Urinary bladder (tissue), 4 donors: ENCODE data around the gene TMEM87A. TPM values are rescaled to one million over a fixed set of nuclear protein-coding genes. Genes with fewer than 3 reads are reported as not detected.
"Not testable (repeated sequence)": the region's sequence is repeated elsewhere in the genome, so short reads cannot be mapped to it uniquely, and the experiment has no call there.

ENCODE experiments used
- DNase-seq: peaks from one replicate; pipeline ENCODE4 v3.0.0-alpha.2; 2015; ENCODE audit errors: extremely low spot score
- H3K27ac ChIP-seq: one replicate; pipeline ENCODE4 v1.5.1; 2013; ENCODE audit warnings: low read depth, mild to moderate bottlenecking, moderate library complexity
- H3K36me3 ChIP-seq: one replicate; pipeline ENCODE4 v1.6.1; 2013; ENCODE audit warnings: mild to moderate bottlenecking, moderate library complexity; ENCODE audit not compliant: insufficient read depth
- H3K4me1 ChIP-seq: one replicate; pipeline ENCODE4 v1.6.1; 2013; ENCODE audit warnings: mild to moderate bottlenecking, moderate library complexity; ENCODE audit not compliant: insufficient read depth
- H3K4me3 ChIP-seq: one replicate; pipeline ENCODE4 v1.5.1; 2013; ENCODE audit warnings: low read depth, low read length
- WGBS: extraction: QIAGEN DNeasy Blood & Tissue Kit; methylation state at CpG from one replicate; pipeline ENCODE4 v1.1.7; 2013; 5-methylcytosine and 5-hydroxymethylcytosine counted together
- polyA plus RNA-seq: library from polyadenylated mRNA; stranded (reverse); fragments of 200-250 nt; gene quantifications from one replicate; pipeline ENCODE4 v1.2.3, GENCODE V29; 2013
- total RNA-seq: library from RNA; depleted of rRNA; stranded (reverse); fragments of >200 nt; gene quantifications from one replicate; pipeline ENCODE4 v1.2.3, GENCODE V29; 2014
- donor health status: healthy with polysubstance abuse.
- donor health status: healthy.

TMEM87A gene
- total and polyA plus RNA-seq, 2 donors, result 35.9 to 100.0 TPM

- Histone ChIP-seq H3K4me3 (no peak overlapping the region), H3K4me1 (no peaks in the 10 kb centered on the region), H3K27ac (no peak overlapping the region), H3K36me3 (peaks cover 6% of the 10 kb centered on the region)
- DNase-seq, result no peak
- 91% methylated on average over 2 of the region's 2 CpGs for WGBS
These were observed 40.1 kb downstream of the TMEM87A start for GRCh38 chr15:42233107-42233506.

DNA sequence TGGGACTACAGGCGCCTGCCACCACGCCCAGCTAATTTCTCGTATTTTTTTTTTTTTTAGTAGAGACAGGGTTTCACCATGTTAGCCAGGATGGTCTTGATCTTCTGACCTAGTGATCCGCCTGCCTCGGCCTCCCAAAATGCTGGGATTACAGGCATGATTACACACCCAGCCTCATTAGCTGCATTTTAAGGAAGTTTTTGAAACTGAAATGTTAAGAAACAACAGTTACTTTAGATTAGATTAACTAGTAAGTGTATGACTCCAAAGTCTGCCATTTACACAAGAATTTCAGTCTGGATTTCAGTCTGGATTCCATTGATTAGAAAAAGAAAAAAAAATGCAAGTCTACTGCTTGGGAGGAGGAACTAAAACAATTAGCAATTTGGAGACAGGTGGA is 40.6 kb downstream of the TMEM87A start:
- H3K27ac ChIP-seq, result no peak overlapping the region
- H3K4me3 ChIP-seq, result no peak overlapping the region
- no peak for DNase-seq
- H3K4me1 ChIP-seq, result no peaks in the 10 kb centered on the region
- peaks cover 6% of the 10 kb centered on the region for H3K36me3 ChIP-seq
- WGBS, result 72% methylated on average over 5 of the region's 5 CpGs

GRCh38 chr15:42231088-42231487 is 42.1 kb downstream of the TMEM87A start:
- no peak overlapping the region for H3K27ac ChIP-seq
- 98% methylated on average over 1 of the region's 1 CpG for whole genome bisulfite sequencing
- H3K36me3 ChIP-seq, result peaks cover 2% of the 10 kb centered on the region
- H3K4me1 ChIP-seq, result no peaks in the 10 kb centered on the region
- no peak for DNase-seq
- no peak overlapping the region for H3K4me3 ChIP-seq

DNA sequence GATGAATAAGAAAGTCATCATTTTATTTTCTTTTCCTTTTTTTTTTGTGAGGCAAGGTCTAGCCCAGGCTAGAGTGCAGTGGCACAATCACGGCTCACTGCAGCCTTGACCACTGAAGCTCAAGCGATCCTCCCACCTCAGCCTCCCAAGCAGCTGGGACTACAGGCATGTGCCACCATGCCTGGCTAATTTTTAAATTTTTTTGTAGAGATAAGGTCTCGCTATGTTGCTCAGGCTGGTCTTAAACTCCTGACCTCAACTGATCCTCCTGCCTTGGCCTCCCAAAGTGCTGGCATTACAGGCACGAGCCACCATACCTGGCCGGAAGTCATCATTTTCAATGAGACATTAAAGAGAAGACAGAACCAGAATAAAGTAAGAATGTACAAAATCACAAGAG is 44.3 kb downstream of the TMEM87A start:
- 92% methylated on average over 5 of the region's 5 CpGs for WGBS
- not testable (repeated sequence) for H3K27ac ChIP-seq, H3K4me3 ChIP-seq, DNase-seq, H3K36me3 ChIP-seq, H3K4me1 ChIP-seq

DNA sequence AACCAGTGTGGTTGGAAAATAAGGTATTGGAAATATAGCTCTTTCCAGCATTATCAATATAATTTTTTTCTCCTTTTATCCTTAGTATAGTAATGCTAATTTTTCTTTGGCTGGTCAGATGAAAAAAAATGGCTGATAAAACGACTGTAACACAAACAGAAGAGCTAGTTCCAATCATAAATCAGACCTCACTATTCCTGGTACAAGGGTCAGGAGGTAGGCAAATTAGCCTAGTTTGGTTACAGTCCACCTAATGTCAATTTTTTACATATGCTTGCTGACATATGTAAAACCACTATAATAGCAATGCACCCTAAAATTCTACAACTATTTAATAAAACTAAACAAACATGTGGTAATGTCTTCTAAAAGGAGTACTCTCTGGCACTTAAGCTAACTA is 45.2 kb downstream of the TMEM87A start:
- no peak overlapping the region for H3K4me3 ChIP-seq
- WGBS, result 44% methylated on average over 1 of the region's 1 CpG
- H3K36me3 ChIP-seq, result peaks cover 6% of the 10 kb centered on the region
- no peak for DNase-seq
- no peak overlapping the region for H3K27ac ChIP-seq
- H3K4me1 ChIP-seq, result no peaks in the 10 kb centered on the region

GRCh38 chr15:42226648-42227047 is 46.6 kb downstream of the TMEM87A start:
- no peaks in the 10 kb centered on the region for H3K4me1 ChIP-seq
- WGBS, result 91% methylated on average over 5 of the region's 5 CpGs
- H3K27ac ChIP-seq, result no peak overlapping the region
- DNase-seq, result no peak
- peaks cover 7% of the 10 kb centered on the region for H3K36me3 ChIP-seq
- H3K4me3 ChIP-seq, result no peak overlapping the region

DNA sequence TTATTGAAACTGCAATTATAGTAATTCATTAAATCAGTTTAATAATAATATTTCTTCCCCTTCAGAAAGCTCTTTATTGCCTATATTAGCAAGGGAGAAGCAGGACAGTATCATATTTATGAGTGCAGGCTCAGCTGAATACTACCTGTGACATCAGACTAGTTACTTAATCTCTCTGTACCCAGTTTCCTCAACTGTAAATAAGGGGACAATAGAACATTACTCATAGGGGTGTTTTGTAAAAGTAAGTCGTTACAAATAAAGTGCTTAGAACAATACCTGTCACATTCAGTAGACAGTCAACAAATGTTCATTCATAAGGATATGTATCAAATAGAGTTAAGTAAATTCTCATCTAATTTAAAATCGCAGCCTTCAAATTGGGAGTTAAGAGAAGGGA is 53.0 kb downstream of the TMEM87A start:
- H3K36me3 ChIP-seq, result peaks cover 7% of the 10 kb centered on the region
- no peak for DNase-seq
- 49% methylated on average over 2 of the region's 2 CpGs for WGBS
- H3K4me3 ChIP-seq, result no peak overlapping the region
- no peaks in the 10 kb centered on the region for H3K4me1 ChIP-seq
- H3K27ac ChIP-seq, result no peak overlapping the region

DNA sequence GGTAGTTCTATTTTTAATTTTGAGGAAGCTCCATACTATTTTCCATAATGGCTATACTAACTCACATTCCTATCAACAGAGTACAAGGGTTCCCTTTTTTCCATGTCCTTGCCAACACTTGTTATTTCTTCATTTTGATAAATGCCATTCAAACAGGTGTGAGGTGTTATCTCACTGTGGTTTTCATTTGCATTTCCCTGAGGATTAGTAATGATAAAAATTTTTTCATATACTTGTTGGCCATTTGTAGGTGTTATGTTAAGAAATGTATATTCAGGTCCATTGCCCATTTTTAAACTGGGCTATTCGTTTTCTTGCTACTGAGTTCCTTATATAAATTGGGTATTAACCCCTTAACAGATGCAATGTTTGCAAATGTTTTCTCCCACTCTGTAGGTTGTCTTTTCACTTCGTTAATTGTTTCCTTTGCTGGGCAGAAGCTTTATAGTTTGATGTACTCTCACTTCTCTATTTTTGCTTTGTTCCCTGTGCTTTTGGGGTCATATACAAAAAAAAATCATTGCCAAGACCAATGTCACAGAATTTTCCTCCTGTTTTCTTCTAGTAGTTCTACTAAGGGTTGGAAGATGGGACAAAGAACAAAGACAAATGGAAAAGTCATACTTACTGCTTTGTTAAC is 54.2 kb downstream of the TMEM87A start:
- no peak overlapping the region for H3K4me3 ChIP-seq
- H3K36me3 ChIP-seq, result peaks cover 7% of the 10 kb centered on the region
- no peak overlapping the region for H3K27ac ChIP-seq
- H3K4me1 ChIP-seq, result no peaks in the 10 kb centered on the region
- DNase-seq, result no peak
- 23% methylated on average over 2 of the region's 2 CpGs for WGBS

DNA sequence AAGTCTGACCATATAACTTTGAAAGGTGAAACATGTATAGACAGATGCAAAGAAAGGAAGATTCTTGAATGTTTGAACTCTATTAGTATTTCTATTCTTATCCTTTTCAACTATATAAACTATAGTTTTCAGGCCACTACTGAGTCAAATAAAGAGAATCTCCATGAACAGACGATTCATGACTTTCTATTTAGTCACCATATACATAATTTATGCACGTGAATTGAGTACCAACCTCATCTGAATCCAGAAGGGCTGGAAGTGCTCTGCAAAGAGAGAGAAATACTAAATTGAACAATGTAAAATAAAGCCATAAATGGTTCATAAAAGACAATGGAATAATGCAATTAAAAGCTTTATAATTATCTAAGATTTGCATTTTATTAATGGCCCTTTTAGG is 55.7 kb downstream of the TMEM87A start:
- peaks cover 10% of the 10 kb centered on the region for H3K36me3 ChIP-seq
- H3K4me3 ChIP-seq, result no peak overlapping the region
- no peaks in the 10 kb centered on the region for H3K4me1 ChIP-seq
- WGBS, result 84% methylated on average over 2 of the region's 2 CpGs
- H3K27ac ChIP-seq, result no peak overlapping the region
- DNase-seq, result no peak

- Histone ChIP-seq H3K27ac (no peak overlapping the region), H3K4me1 (no peaks in the 10 kb centered on the region), H3K4me3 (no peak overlapping the region), H3K36me3 (peaks cover 9% of the 10 kb centered on the region)
- no peak for DNase-seq
- 86% methylated on average over 4 of the region's 4 CpGs for WGBS
These were observed 57.1 kb downstream of the TMEM87A start for GRCh38 chr15:42215913-42216829.

GRCh38 chr15:42214600-42214999 is 58.6 kb downstream of the TMEM87A start:
- peaks cover 9% of the 10 kb centered on the region for H3K36me3 ChIP-seq
- no peak overlapping the region for H3K4me3 ChIP-seq
- no peaks in the 10 kb centered on the region for H3K4me1 ChIP-seq
- 99% methylated on average over 1 of the region's 1 CpG for WGBS
- H3K27ac ChIP-seq, result no peak overlapping the region
- DNase-seq, result no peak

DNA sequence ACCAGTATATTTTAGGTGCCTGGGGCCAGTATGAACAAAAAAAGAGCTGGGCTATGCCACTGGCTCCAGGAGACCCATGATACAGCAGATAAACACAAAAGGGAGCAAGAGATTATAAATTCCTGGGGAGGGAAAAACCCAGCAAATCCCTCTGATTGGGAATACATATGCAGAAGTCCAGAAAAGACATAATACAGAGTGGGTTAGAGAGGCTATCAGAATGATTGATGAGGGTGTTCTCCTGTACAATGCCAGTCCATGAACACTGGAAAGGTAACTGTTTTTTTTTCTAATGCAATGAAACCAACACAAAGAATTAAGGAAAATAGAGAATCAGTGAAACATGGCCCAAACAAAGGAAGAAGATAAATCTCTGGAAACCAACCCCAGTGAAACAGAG is 59.7 kb downstream of the TMEM87A start:
- H3K4me1 ChIP-seq, result no peaks in the 10 kb centered on the region
- H3K27ac ChIP-seq, result no peak overlapping the region
- peaks cover 9% of the 10 kb centered on the region for H3K36me3 ChIP-seq
- DNase-seq, result no peak
- H3K4me3 ChIP-seq, result no peak overlapping the region

- 96% methylated on average over 4 of the region's 4 CpGs for WGBS
- no peaks in the 10 kb centered on the region for H3K4me1 ChIP-seq
- no peak overlapping the region for H3K4me3 ChIP-seq
- DNase-seq, result no peak
- peaks cover 5% of the 10 kb centered on the region for H3K36me3 ChIP-seq
- no peak overlapping the region for H3K27ac ChIP-seq
These were observed 62.5 kb downstream of the TMEM87A start for GRCh38 chr15:42210696-42211095.
